T-cell (primary cell): ENCODE data around the gene FAM174C. TPM values are rescaled to one million over a fixed set of nuclear protein-coding genes. Genes with fewer than 3 reads are reported as not detected.
"Not testable (repeated sequence)": the region's sequence is repeated elsewhere in the genome, so short reads cannot be mapped to it uniquely, and the experiment has no call there.

Experiments
- ATAC-seq, 4 experiments: fragments of 200-7000 bp in 3 of 4; fragments of 150-1000 bp in 1 of 4; cut with Tn5 transposase; replicated peaks in 1 of 4; 1 replicate in 3 of 4; 2 replicates in 1 of 4; pipeline ENCODE4 v1.10.0; 2021; ENCODE audit warnings: moderate library complexity in 3 of 4, mild to moderate bottlenecking in 2 of 4, moderate number of reproducible peaks in 1 of 4
- CTCF ChIA-PET, 2 donors: fragments of 300-600 bp; sonication (Branson Sonifier 250); formaldehyde crosslinking; loops; one replicate each; lab custom pipeline; 2022; ENCODE audit warnings: antibody characterized with exemption in 2 of 2; lab: Charles Lee
- POLR2A ChIA-PET, 2 donors: fragments of 300-600 bp; sonication (Branson Sonifier 250); formaldehyde crosslinking; loops; one replicate each; lab custom pipeline; 2022; ENCODE audit warnings: antibody characterized with exemption in 2 of 2; lab: Charles Lee
- DNase-seq, 35 experiments: peaks; one replicate each; pipeline versions ENCODE4 v3.0.0 to v3.0.0-alpha.2; 2013 to 2023
- H3K27ac ChIP-seq: one replicate; pipeline ENCODE4 v1.5.1; 2013; ENCODE audit warnings: low read length
- H3K27me3 ChIP-seq, 2 experiments: replicated peaks in 1 of 2; 1 replicate in 1 of 2; 2 replicates in 1 of 2; pipeline versions ENCODE4 v1.6.1 to v1.7.0; 2013; ENCODE audit warnings: low read length in 1 of 2, mixed read lengths in 1 of 2; ENCODE audit not compliant: control insufficient read depth in 2 of 2, insufficient read depth in 2 of 2; ENCODE audit errors: extremely low read depth in 1 of 2
- H3K36me3 ChIP-seq, 2 donors: 1 replicate in 1 of 2; 2 replicates in 1 of 2; pipeline versions ENCODE4 v1.6.1 to v1.7.0; 2013; ENCODE audit warnings: low read length in 1 of 2; ENCODE audit not compliant: control insufficient read depth in 2 of 2, insufficient read depth in 1 of 2; ENCODE audit errors: extremely low read depth in 1 of 2
- H3K4me1 ChIP-seq, 2 experiments: 1 replicate in 1 of 2; 2 replicates in 1 of 2; pipeline versions ENCODE4 v1.6.1 to v1.7.0; 2013; ENCODE audit warnings: low read length in 2 of 2, mixed read lengths in 1 of 2; ENCODE audit not compliant: insufficient read depth in 2 of 2, control insufficient read depth in 1 of 2; ENCODE audit errors: extremely low read depth in 1 of 2
- H3K4me3 ChIP-seq, 2 donors: 1 replicate in 1 of 2; 2 replicates in 1 of 2; pipeline versions ENCODE4 v1.5.1 to v1.7.0; 2013; ENCODE audit warnings: mild to moderate bottlenecking in 2 of 2, low read length in 1 of 2, moderate library complexity in 1 of 2; ENCODE audit not compliant: control insufficient read depth in 1 of 2; ENCODE audit errors: extremely low read depth in 1 of 2
- H3K9me3 ChIP-seq: 2 replicates; pipeline ENCODE4 v1.7.0; 2013
- H3K27ac Mint-ChIP-seq, 2 donors: one replicate each; pipeline ENCODE4 v1.8.0; 2020 to 2021; ENCODE audit warnings: mild to moderate bottlenecking in 2 of 2, mixed read lengths in 2 of 2
- H3K27me3 Mint-ChIP-seq, 2 donors: one replicate each; pipeline ENCODE4 v1.8.0; 2021 to 2022; ENCODE audit warnings: mixed read lengths in 2 of 2
- H3K36me3 Mint-ChIP-seq: one replicate; pipeline ENCODE4 v1.8.0; 2021; ENCODE audit warnings: mixed read lengths
- H3K4me1 Mint-ChIP-seq, 3 donors: one replicate each; pipeline ENCODE4 v1.8.0; 2020 to 2022; ENCODE audit warnings: mixed read lengths in 3 of 3, mild to moderate bottlenecking in 1 of 3
- H3K4me3 Mint-ChIP-seq, 3 donors: one replicate each; pipeline ENCODE4 v1.8.0; 2020 to 2022; ENCODE audit warnings: mild to moderate bottlenecking in 3 of 3, mixed read lengths in 3 of 3, moderate library complexity in 3 of 3
- H3K9me3 Mint-ChIP-seq, 3 donors: one replicate each; pipeline ENCODE4 v1.8.0; 2020 to 2022; ENCODE audit warnings: mixed read lengths in 3 of 3
- WGBS: methylation state at CpG from one replicate; pipeline ENCODE4 v1.1.5; 2013; ENCODE audit warnings: missing lambda C conversion rate; ENCODE audit not compliant: insufficient coverage; 5-methylcytosine and 5-hydroxymethylcytosine counted together
- total RNA-seq, 35 experiments: library from RNA in 6 of 35; stranded (reverse) in 6 of 35; fragments of 120-200 nt in 1 of 35; gene quantifications; one replicate each; pipeline versions ENCODE4 v1.2.1 to v1.2.4 and lab custom pipeline; 2013 to 2026

FAM174C gene
- total RNA-seq, 5 donors from 2014 or later (not counting 1 experiment from before 2014, with no cell fraction given): 42.1 to 69.8 (median 60.4) TPM

DNA sequence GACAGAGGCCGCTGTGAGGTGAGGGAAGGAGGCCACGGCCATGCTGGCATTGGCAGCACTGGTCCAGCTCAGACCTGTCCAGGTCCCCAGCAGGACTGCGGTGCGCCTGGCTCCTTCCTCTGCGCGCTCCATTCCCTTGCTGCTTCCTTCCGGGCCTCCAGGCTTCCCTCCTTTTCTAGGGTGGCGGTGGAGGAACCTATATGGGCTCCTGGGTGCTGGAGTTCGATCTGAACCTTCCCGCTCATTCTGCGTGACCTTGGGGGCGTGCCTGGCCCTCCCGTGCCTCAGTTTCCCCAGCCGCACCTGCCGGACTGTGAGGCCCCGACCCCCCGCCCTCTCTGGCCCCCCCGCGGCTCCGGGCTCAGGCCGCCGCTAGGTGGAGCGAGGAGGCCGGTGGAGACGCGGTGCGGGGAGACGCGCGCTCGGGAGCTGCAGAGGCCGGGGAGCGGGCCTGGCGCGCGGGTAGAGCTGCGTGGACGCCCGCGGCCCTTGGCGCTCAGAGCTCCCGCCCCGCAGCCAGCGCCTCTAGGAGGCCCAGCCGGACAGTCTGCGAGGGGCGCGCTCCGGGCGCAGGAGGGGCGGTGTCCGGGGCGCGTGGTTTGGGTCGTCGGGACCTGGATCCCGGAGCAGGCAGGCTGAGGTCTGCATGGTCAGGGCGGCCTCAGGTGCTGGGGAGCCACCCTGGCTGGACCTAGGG, 40.3 kb downstream of the FAM174C start:
- POLR2A ChIA-PET: no interaction called here
- DNase-seq: peak in 9 of 35 experiments; percentile 8 to 44 (median 20)
- H3K36me3 Mint-ChIP-seq: no peaks in the 10 kb centered on the region
- no peak overlapping the region for H3K4me3 ChIP-seq
- peaks cover 13 to 45% of the 10 kb centered on the region in 2 donors for H3K27me3 Mint-ChIP-seq
- no peak overlapping the region for H3K27ac ChIP-seq
- H3K27me3 ChIP-seq: peaks cover 0 to 85% of the 10 kb centered on the region in 2 experiments
- no peaks in the 10 kb centered on the region for H3K9me3 Mint-ChIP-seq
- no peaks in the 10 kb centered on the region for H3K9me3 ChIP-seq
- H3K4me3 Mint-ChIP-seq: peak overlapping the region in 1 of 3 donors; percentile 17
- ATAC-seq: peak; percentile 55 to 69 (median 62)
- no peak overlapping the region for H3K27ac Mint-ChIP-seq
- CTCF ChIA-PET: interaction anchor here in 1 of 2 donors (0.7 kb wide), 1 partner anchor 49 kb away, joined by 5 read pairs; no protein-coding TSS in a partner anchor
- peaks cover 0 to 13% of the 10 kb centered on the region in 2 experiments for H3K4me1 ChIP-seq
- 10% methylated on average over 53 of the region's 58 CpGs for WGBS
- H3K36me3 ChIP-seq: no peaks in the 10 kb centered on the region
- peaks cover 0 to 3% (median 0%) of the 10 kb centered on the region in 3 donors for H3K4me1 Mint-ChIP-seq

DNA sequence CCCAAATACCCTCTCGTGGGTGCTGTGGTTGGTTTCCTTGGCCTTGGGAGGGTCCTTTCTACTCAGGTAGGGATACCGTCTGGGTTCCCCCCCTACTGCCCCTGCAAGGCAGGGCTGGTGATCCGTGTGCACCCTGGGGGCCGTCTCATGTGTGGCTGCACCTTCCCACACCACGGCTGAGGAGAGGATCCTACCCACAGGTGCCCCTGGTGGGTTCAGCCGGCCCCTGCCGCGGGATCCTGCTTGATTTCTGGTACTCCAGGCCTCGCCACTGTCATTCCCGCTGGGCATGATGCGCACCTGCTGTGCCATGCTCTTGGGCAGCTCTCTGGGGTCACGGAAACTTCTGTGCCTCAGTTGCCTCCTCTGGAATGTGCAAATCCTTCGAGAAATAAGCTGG, 41.1 kb downstream of the FAM174C start:
- H3K27me3 Mint-ChIP-seq: peaks cover 17 to 48% of the 10 kb centered on the region in 2 donors
- H3K27ac Mint-ChIP-seq: no peak overlapping the region
- peak overlapping the region in 1 of 3 donors; percentile 17 for H3K4me3 Mint-ChIP-seq
- H3K36me3 ChIP-seq: no peaks in the 10 kb centered on the region
- no peak for ATAC-seq
- POLR2A ChIA-PET: no interaction called here
- no peak overlapping the region for H3K4me3 ChIP-seq
- CTCF ChIA-PET: no interaction called here
- H3K27me3 ChIP-seq: peaks cover 0 to 81% of the 10 kb centered on the region in 2 experiments
- no peaks in the 10 kb centered on the region for H3K9me3 ChIP-seq
- WGBS: 74% methylated on average over 12 of the region's 13 CpGs
- H3K4me1 Mint-ChIP-seq: peaks cover 0 to 3% (median 0%) of the 10 kb centered on the region in 3 donors
- H3K36me3 Mint-ChIP-seq: no peaks in the 10 kb centered on the region
- no peaks in the 10 kb centered on the region for H3K9me3 Mint-ChIP-seq
- H3K4me1 ChIP-seq: peaks cover 0 to 13% of the 10 kb centered on the region in 2 experiments
- no peak for DNase-seq
- no peak overlapping the region for H3K27ac ChIP-seq

DNA sequence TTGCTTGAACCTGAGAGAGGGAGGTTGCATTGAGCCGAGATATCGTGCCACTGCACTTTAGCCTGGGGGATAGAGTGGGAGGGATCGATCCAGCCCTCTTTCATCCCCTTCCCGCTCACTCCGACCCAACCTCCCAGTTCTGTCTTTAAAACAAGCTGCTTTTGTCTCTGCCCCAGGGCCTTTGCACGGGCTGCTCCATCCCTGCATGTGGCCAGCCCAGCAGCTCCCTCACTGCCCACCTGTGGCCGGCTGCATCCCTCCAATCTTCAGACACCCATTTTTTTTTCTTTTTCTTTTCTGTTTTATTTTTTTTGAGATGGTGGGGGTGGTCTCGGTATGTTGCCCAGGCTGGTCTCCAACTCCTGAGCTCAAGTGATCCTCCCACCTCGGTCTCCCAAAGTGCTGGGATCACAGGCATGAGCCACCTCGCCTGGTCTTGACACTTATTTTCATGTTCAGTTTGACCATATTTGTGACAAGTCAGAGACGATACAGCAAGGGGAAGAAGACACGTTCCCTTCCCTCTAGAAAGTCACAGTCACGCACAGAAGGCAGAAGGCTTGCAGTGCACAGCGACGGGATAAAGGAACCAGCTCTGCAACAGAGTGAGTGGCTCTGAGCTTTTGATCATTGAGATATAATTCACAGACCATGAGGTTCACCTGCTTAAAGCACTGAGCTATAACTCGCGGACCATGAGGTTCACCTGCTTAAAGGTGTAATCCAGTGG, 42.1 kb downstream of the FAM174C start:
- ATAC-seq: no peak
- no peak overlapping the region for H3K27ac ChIP-seq
- Mint-ChIP-seq H3K27ac (no peak overlapping the region), H3K9me3 (no peaks in the 10 kb centered on the region), H3K36me3 (no peaks in the 10 kb centered on the region), H3K4me1 (peaks cover 0 to 3% (median under 1%) of the 10 kb centered on the region in 3 donors), H3K27me3 (peaks cover 18 to 53% of the 10 kb centered on the region in 2 donors), H3K4me3 (no peak overlapping the region)
- H3K4me1 ChIP-seq: peaks cover 0 to 13% of the 10 kb centered on the region in 2 experiments
- H3K36me3 ChIP-seq: no peaks in the 10 kb centered on the region
- WGBS: 53% methylated on average over 8 of the region's 17 CpGs
- POLR2A ChIA-PET: no interaction called here
- H3K9me3 ChIP-seq: no peaks in the 10 kb centered on the region
- CTCF ChIA-PET: interaction anchor here in 1 of 2 donors (0.6 kb wide), 1 partner anchor 411 kb away, joined by 3 read pairs; no protein-coding TSS in a partner anchor
- H3K4me3 ChIP-seq: no peak overlapping the region
- peaks cover 0 to 82% of the 10 kb centered on the region in 2 experiments for H3K27me3 ChIP-seq
- DNase-seq: no peak

DNA sequence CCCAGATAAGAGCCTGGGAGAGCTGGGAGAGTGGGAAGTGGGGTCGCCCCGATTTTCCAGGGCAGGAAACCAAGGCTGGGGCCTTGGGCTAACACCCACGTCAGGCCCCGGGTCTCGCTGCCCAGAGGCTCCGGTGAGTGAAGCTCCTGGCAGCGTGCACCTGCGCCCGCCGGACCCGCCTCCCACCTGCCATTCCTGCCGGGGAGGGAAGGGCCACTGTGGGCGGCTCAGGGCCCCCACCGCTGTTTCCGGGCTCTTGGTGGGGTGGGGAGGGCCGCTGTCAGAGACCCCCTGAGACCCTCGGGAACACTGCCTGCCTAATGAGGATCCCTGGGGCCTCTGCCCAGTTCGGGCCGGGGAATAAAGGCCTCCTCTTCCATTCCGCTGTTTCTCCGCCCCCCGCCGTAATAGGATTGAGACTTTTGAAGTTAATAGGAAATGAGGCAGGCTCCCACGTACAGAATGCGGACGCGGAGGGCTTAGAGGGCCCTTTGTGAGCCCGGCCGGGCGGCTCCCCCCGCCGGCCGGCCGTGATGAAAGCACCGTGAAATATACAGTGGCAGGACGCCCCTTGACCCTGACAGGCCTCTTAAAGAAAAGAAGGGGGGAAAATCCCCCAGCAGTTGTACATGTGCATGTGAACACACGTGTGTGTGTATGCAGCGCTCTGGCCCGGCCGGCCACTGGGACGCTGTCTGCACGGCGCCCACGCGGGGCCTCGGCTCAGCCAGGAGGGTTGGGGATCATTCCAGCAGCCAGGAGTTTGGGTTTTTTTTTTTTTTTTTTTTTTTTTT, 43.5 kb downstream of the FAM174C start:
- ATAC-seq (no peak), DNase-seq (no peak)
- Mint-ChIP-seq H3K9me3 (no peaks in the 10 kb centered on the region), H3K27ac (no peak overlapping the region), H3K27me3 (peaks cover 24 to 63% of the 10 kb centered on the region in 2 donors), H3K4me1 (peaks cover 0 to 7% (median 3%) of the 10 kb centered on the region in 3 donors), H3K4me3 (no peak overlapping the region), H3K36me3 (no peaks in the 10 kb centered on the region)
- H3K27me3 ChIP-seq: peaks cover 0 to 84% of the 10 kb centered on the region in 2 experiments
- POLR2A ChIA-PET: no interaction called here
- 50% methylated on average over 23 of the region's 46 CpGs for WGBS
- no peaks in the 10 kb centered on the region for H3K9me3 ChIP-seq
- no peak overlapping the region for H3K27ac ChIP-seq
- CTCF ChIA-PET: no interaction called here
- H3K36me3 ChIP-seq: no peaks in the 10 kb centered on the region
- no peak overlapping the region for H3K4me3 ChIP-seq
- peaks cover 0 to 13% of the 10 kb centered on the region in 2 experiments for H3K4me1 ChIP-seq

- Histone ChIP-seq H3K4me1 (peaks cover 0 to 20% of the 10 kb centered on the region in 2 experiments), H3K27me3 (peaks cover 6 to 84% of the 10 kb centered on the region in 2 experiments)
- DNase-seq, H3K36me3 Mint-ChIP-seq, H3K4me3 ChIP-seq, H3K9me3 Mint-ChIP-seq, H3K4me3 Mint-ChIP-seq, POLR2A ChIA-PET, H3K27ac Mint-ChIP-seq, H3K27ac ChIP-seq, H3K9me3 ChIP-seq, ATAC-seq, H3K36me3 ChIP-seq, CTCF ChIA-PET: not testable (repeated sequence)
- WGBS: no CpG with 5 or more reads among the region's 3 CpGs
- H3K27me3 Mint-ChIP-seq: peaks cover 26 to 62% of the 10 kb centered on the region in 2 donors
- H3K4me1 Mint-ChIP-seq: peaks cover 2 to 13% (median 9%) of the 10 kb centered on the region in 3 donors
Observed at GRCh38 chr19:1320282-1320650, 44.9 kb downstream of the FAM174C start.

GRCh38 chr19:1321539-1321938, 46.2 kb downstream of the FAM174C start:
- no peaks in the 10 kb centered on the region for H3K36me3 Mint-ChIP-seq
- ChIA-PET POLR2A (no interaction called here), CTCF (interaction anchor here in 1 of 2 donors (0.7 kb wide), 1 partner anchor 13 kb away, joined by 3 read pairs; no protein-coding TSS in a partner anchor)
- H3K4me1 ChIP-seq: peaks cover 0 to 14% of the 10 kb centered on the region in 2 experiments
- H3K27me3 Mint-ChIP-seq: peaks cover 26 to 62% of the 10 kb centered on the region in 2 donors
- no peaks in the 10 kb centered on the region for H3K36me3 ChIP-seq
- H3K27me3 ChIP-seq: peaks cover 6 to 86% of the 10 kb centered on the region in 2 experiments
- H3K9me3 Mint-ChIP-seq: no peaks in the 10 kb centered on the region
- no peaks in the 10 kb centered on the region for H3K9me3 ChIP-seq
- ATAC-seq (no peak), DNase-seq (no peak)
- 89% methylated on average over 9 of the region's 9 CpGs for WGBS
- H3K4me3 ChIP-seq: no peak overlapping the region
- no peak overlapping the region for H3K27ac ChIP-seq
- H3K4me1 Mint-ChIP-seq: peaks cover 2 to 13% (median 9%) of the 10 kb centered on the region in 3 donors
- no peak overlapping the region for H3K27ac Mint-ChIP-seq
- H3K4me3 Mint-ChIP-seq: no peak overlapping the region
